Stimulated activated CD4-positive, alpha-beta T cell treated with anti-CD3 and anti-CD28 coated beads, Interleukin-4, amount 100 ng/mL, for 1 hour (primary cell): ENCODE results near the gene NKD1.

Experiments
- DNase-seq: peaks from one replicate; pipeline ENCODE4 v3.0.0-alpha.2; 2020

NKD1 gene

GRCh38 chr16:50697881-50698767, 149.9 kb downstream of the NKD1 start:
- DNase-seq: peak; percentile 64
